NCI-H2029 treated with DMSO at 0.1 percent for 48 hours (cell line): ENCODE data around the gene TP53TG5.
A peak's percentile ranks its signal among the peaks of the same experiment; 100 is the strongest.

Experiments
- DNase-seq: peaks from one replicate; lab custom pipeline; 2025; lab: John Stamatoyannopoulos, UW

TP53TG5 gene

GRCh38 chr20:45345104-45345936 is 32.8 kb downstream of the TP53TG5 start:
- peak; percentile 29 for DNase-seq

- peak; percentile 31 for DNase-seq
Measured at GRCh38 chr20:45344168-45344860, 33.8 kb downstream of the TP53TG5 start.

GRCh38 chr20:45343532-45344167 is 34.5 kb downstream of the TP53TG5 start:
- DNase-seq = peak; percentile 86

- no peak for DNase-seq
Measured at GRCh38 chr20:45342855-45343531, 35.1 kb downstream of the TP53TG5 start.

- peak; percentile 83 for DNase-seq
Measured at GRCh38 chr20:45341939-45342854, 35.9 kb downstream of the TP53TG5 start.

GRCh38 chr20:45341579-45341938 is 36.6 kb downstream of the TP53TG5 start:
- DNase-seq = peak; percentile 49

GRCh38 chr20:45340951-45341350 is 37.2 kb downstream of the TP53TG5 start:
- no peak for DNase-seq

GRCh38 chr20:45340236-45340847 is 37.8 kb downstream of the TP53TG5 start:
- peak; percentile 77 for DNase-seq

GRCh38 chr20:45339799-45340198 is 38.3 kb downstream of the TP53TG5 start:
- peak; percentile 59 for DNase-seq

GRCh38 chr20:45339084-45339483 is 39.0 kb downstream of the TP53TG5 start:
- no peak for DNase-seq

- DNase-seq = no peak
Measured at GRCh38 chr20:45338121-45339030, 39.7 kb downstream of the TP53TG5 start.

GRCh38 chr20:45337367-45338120 is 40.6 kb downstream of the TP53TG5 start:
- no peak for DNase-seq

- DNase-seq = no peak
Measured at GRCh38 chr20:45336530-45337366, 41.4 kb downstream of the TP53TG5 start.

- DNase-seq = no peak
Measured at GRCh38 chr20:45330476-45330875, 47.6 kb downstream of the TP53TG5 start.

GRCh38 chr20:45329497-45330319 is 48.4 kb downstream of the TP53TG5 start:
- no peak for DNase-seq

GRCh38 chr20:45328451-45328850 is 49.7 kb downstream of the TP53TG5 start:
- DNase-seq = no peak

- DNase-seq = no peak
Measured at GRCh38 chr20:45325371-45325770, 52.8 kb downstream of the TP53TG5 start.
